Left ventricle myocardium superior (tissue), 1 donor: ENCODE data around the gene SLFN11. TPM values are rescaled to one million over a fixed set of nuclear protein-coding genes. Genes with fewer than 3 reads are reported as not detected.
A peak's percentile ranks its signal among the peaks of the same experiment; 100 is the strongest.
"Not testable (repeated sequence)": the region's sequence is repeated elsewhere in the genome, so short reads cannot be mapped to it uniquely, and the experiment has no call there.

ENCODE experiments used
- ATAC-seq: fragments of 200-7000 bp; cut with Tn5 transposase; one replicate; pipeline ENCODE4 v1.9.1; 2020; ENCODE audit warnings: mild to moderate bottlenecking, moderate library complexity
- DNase-seq: peaks from one replicate; pipeline ENCODE4 v3.0.0-alpha.2; 2020
- intact Hi-C: fragments of 100-400 bp; cut with micrococcal nuclease; formaldehyde crosslinking; loops from one replicate; pipeline ENCODE4 v1.11.0; 2022
- total RNA-seq: library from RNA; stranded (reverse); fragmentation: NEBNext Ultra II Directional; extraction: Animal tissue kit (Norgen Biotek cat#: 25700); gene quantifications from one replicate; pipeline ENCODE4 v1.2.1, GENCODE V29; 2021
- donor health status: DM: no; HTN: yes; CAD: no; lungs with severe emphysema.

SLFN11 gene
- total RNA-seq, 1 donor from 2014 or later, result 18.2 TPM

- DNase-seq (peak; percentile 53), ATAC-seq (peak; percentile 89)
- intact Hi-C loops, result loop anchor here (5.0 kb wide), 2 partner anchors 59 to 224 kb away; partner anchors contain the start of genes SLFN11 and SLFN12L
These were observed 60.4 kb downstream of the SLFN11 start for GRCh38 chr17:35312790-35313711.

GRCh38 chr17:35312346-35312745, 61.1 kb downstream of the SLFN11 start:
- intact Hi-C loops, result loop anchor here (5.0 kb wide), 2 partner anchors 60 to 225 kb away; partner anchors contain the start of genes SLFN11 and SLFN12L
- DNase-seq (no peak), ATAC-seq (no peak)

- intact Hi-C loops, ATAC-seq, DNase-seq: not testable (repeated sequence)
These were observed 64.1 kb downstream of the SLFN11 start for GRCh38 chr17:35309345-35309744.

Other genes starting within 250 kb of the SLFN11 start
- 4.5 TPM for gene NLE1, start 231.3 kb downstream of the SLFN11 start, total RNA-seq
- 243 TPM for gene UNC45B, start 225.8 kb downstream of the SLFN11 start, total RNA-seq
- gene SLC35G3, start 179.2 kb downstream of the SLFN11 start, total RNA-seq, result not detected
- gene SLFN5, start 130.5 kb downstream of the SLFN11 start, total RNA-seq, result 13.1 TPM
- 3.1 TPM for gene SLFN12, start 58.9 kb upstream of the SLFN11 start, total RNA-seq
- 3.9 TPM for gene SLFN13, start 75.1 kb upstream of the SLFN11 start, total RNA-seq
- 0.32 TPM for gene SLFN12L, start 164.1 kb upstream of the SLFN11 start, total RNA-seq
- gene SLFN14, start 187.2 kb upstream of the SLFN11 start, total RNA-seq, result not detected
- 7.9 TPM for gene PEX12, start 204.9 kb upstream of the SLFN11 start, total RNA-seq
- 119 TPM for gene AP2B1, start 213.7 kb upstream of the SLFN11 start, total RNA-seq